IPS-20b (cell line): ENCODE measurements around the gene UNC13D.
"Not testable (repeated sequence)": the region's sequence is repeated elsewhere in the genome, so short reads cannot be mapped to it uniquely, and the experiment has no call there.

Experiments used
- H3K27ac ChIP-seq: one replicate; pipeline ENCODE4 v1.5.1; 2013; ENCODE audit warnings: low read length
- H3K27me3 ChIP-seq: 2 replicates; pipeline ENCODE4 v1.6.1; 2013; ENCODE audit warnings: mild to moderate bottlenecking, low read length, inconsistent platforms; ENCODE audit not compliant: insufficient read depth
- H3K36me3 ChIP-seq: 2 replicates; pipeline ENCODE4 v1.6.1; 2013; ENCODE audit warnings: low read depth, mild to moderate bottlenecking, inconsistent platforms, low read length, moderate library complexity; ENCODE audit not compliant: insufficient read depth
- H3K4me1 ChIP-seq: 2 replicates; pipeline ENCODE4 v1.6.1; 2013; ENCODE audit warnings: mild to moderate bottlenecking, control low read depth, inconsistent platforms, low read length, moderate library complexity; ENCODE audit not compliant: insufficient read depth
- H3K4me3 ChIP-seq: 2 replicates; pipeline ENCODE4 v1.5.1; 2013; ENCODE audit warnings: mild to moderate bottlenecking, low read length, inconsistent platforms
- H3K9ac ChIP-seq: 2 replicates; pipeline ENCODE4 v1.6.1; 2013; ENCODE audit warnings: low read depth, mild to moderate bottlenecking, inconsistent platforms, low read length, moderate library complexity
- H3K9me3 ChIP-seq: 2 replicates; pipeline ENCODE4 v1.6.1; 2013; ENCODE audit warnings: mild to moderate bottlenecking, low read depth, low read length, inconsistent platforms; ENCODE audit not compliant: insufficient read depth

The UNC13D gene

GRCh38 chr17:75812096-75813013, 31.8 kb downstream of the UNC13D start:
- Histone ChIP-seq H3K4me3 (no peak overlapping the region), H3K36me3 (peaks cover 71% of the 10 kb centered on the region), H3K9me3 (no peaks in the 10 kb centered on the region), H3K27me3 (no peaks in the 10 kb centered on the region), H3K27ac (no peak overlapping the region), H3K9ac (no peak overlapping the region), H3K4me1 (no peaks in the 10 kb centered on the region)

- Histone ChIP-seq H3K9me3 (no peaks in the 10 kb centered on the region), H3K27me3 (no peaks in the 10 kb centered on the region), H3K36me3 (peaks cover 59% of the 10 kb centered on the region), H3K4me3 (no peak overlapping the region), H3K27ac (no peak overlapping the region), H3K4me1 (no peaks in the 10 kb centered on the region), H3K9ac (no peak overlapping the region)
Measured at GRCh38 chr17:75811174-75811573, 33.0 kb downstream of the UNC13D start.

- not testable (repeated sequence) for H3K4me3 ChIP-seq, H3K9me3 ChIP-seq, H3K4me1 ChIP-seq, H3K27ac ChIP-seq, H3K9ac ChIP-seq, H3K27me3 ChIP-seq
- H3K36me3 ChIP-seq = peaks cover 56% of the 10 kb centered on the region
Measured at GRCh38 chr17:75810756-75811155, 33.4 kb downstream of the UNC13D start.

GRCh38 chr17:75810216-75810615, 34.0 kb downstream of the UNC13D start:
- H3K4me3 ChIP-seq = no peak overlapping the region

GRCh38 chr17:75809631-75810111, 34.5 kb downstream of the UNC13D start:
- Histone ChIP-seq H3K4me3 (no peak overlapping the region), H3K4me1 (no peaks in the 10 kb centered on the region), H3K36me3 (peaks cover 46% of the 10 kb centered on the region), H3K27ac (no peak overlapping the region), H3K9ac (no peak overlapping the region), H3K27me3 (no peaks in the 10 kb centered on the region), H3K9me3 (no peaks in the 10 kb centered on the region)

More at GRCh38 chr17:75810216-75810615, 34.0 kb downstream of the UNC13D start:
- Histone ChIP-seq H3K4me1 (no peaks in the 10 kb centered on the region), H3K36me3 (peaks cover 52% of the 10 kb centered on the region), H3K9me3 (no peaks in the 10 kb centered on the region), H3K27me3 (no peaks in the 10 kb centered on the region), H3K27ac (no peak overlapping the region), H3K9ac (no peak overlapping the region)

GRCh38 chr17:75808905-75809621, 35.1 kb downstream of the UNC13D start:
- Histone ChIP-seq H3K9me3 (no peaks in the 10 kb centered on the region), H3K4me1 (no peaks in the 10 kb centered on the region), H3K4me3 (no peak overlapping the region), H3K9ac (no peak overlapping the region), H3K36me3 (peaks cover 40% of the 10 kb centered on the region), H3K27ac (no peak overlapping the region), H3K27me3 (no peaks in the 10 kb centered on the region)

DNA sequence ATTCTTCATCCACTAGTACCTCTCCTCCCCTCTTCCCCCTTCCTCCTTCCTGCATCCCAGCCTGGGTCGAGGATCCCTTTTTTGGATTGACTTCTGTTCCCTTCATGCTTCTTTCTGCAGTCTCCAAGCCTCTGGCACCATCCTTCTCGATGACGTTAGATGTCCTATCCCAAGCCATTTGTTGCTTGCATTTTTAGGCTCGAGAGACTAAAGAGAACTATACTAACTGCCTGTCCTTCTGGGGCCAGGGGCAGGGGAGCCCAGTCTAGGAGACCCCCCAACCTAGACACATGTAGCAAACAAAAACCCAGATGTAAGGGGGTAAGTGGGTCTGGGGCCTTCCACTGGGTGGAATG, 35.7 kb downstream of the UNC13D start:
- Histone ChIP-seq H3K9ac (no peak overlapping the region), H3K27ac (no peak overlapping the region), H3K9me3 (no peaks in the 10 kb centered on the region), H3K4me3 (no peak overlapping the region), H3K4me1 (no peaks in the 10 kb centered on the region), H3K27me3 (no peaks in the 10 kb centered on the region), H3K36me3 (peaks cover 40% of the 10 kb centered on the region)

- Histone ChIP-seq H3K9ac (no peak overlapping the region), H3K27ac (no peak overlapping the region)
Measured at GRCh38 chr17:75807861-75808260, 36.3 kb downstream of the UNC13D start.

GRCh38 chr17:75806822-75807500, 37.2 kb downstream of the UNC13D start:
- no peak overlapping the region for H3K27ac ChIP-seq
- no peaks in the 10 kb centered on the region for H3K4me1 ChIP-seq
- H3K36me3 ChIP-seq = peaks cover 33% of the 10 kb centered on the region
- H3K27me3 ChIP-seq = no peaks in the 10 kb centered on the region
- H3K4me3 ChIP-seq = no peak overlapping the region
- no peaks in the 10 kb centered on the region for H3K9me3 ChIP-seq
- H3K9ac ChIP-seq = no peak overlapping the region

More at GRCh38 chr17:75807861-75808260, 36.3 kb downstream of the UNC13D start:
- Histone ChIP-seq H3K4me1 (no peaks in the 10 kb centered on the region), H3K27me3 (no peaks in the 10 kb centered on the region), H3K9me3 (no peaks in the 10 kb centered on the region), H3K36me3 (peaks cover 38% of the 10 kb centered on the region), H3K4me3 (no peak overlapping the region)

DNA sequence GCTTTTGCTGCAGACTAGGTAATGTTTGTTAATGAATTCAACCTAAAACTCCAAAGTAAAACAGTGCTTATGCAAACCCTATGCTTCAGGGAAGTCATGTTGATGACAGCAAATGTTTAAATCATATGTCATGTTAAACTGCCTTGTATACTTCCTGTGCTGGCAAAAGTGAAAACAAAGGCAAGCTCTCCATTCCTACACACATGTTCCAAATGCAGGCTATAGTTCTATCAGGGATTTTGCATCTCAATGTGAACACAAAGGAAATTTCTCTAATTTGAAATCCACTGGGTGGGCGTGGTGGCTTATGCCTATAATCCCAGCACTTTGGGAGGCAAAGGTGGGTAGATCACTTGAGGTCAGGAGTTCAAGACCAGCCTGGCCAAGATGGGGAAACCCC, 40.3 kb downstream of the UNC13D start:
- Histone ChIP-seq H3K36me3 (peaks cover 27% of the 10 kb centered on the region), H3K9me3 (no peaks in the 10 kb centered on the region), H3K4me3 (no peak overlapping the region)

DNA sequence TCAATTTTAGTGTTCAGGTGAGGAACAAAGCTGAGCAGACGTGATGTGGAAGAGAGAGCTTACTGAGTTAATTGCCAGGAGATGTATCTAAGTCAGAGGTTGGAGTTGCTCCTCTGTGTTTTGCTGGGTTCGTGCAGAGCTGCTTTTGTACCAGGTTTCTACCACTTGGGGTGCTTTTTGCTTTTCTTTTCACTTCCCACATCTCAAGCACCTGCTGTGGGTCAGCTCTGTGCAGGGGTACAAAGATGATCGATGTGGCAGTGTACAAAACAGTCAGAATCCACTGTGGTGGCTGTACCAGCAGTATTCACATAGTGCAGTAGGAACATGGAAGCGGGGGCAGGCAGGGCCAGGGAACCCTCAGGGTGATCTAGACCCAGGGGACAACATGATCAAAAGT, 44.8 kb downstream of the UNC13D start:
- Histone ChIP-seq H3K9ac (no peak overlapping the region), H3K27me3 (no peaks in the 10 kb centered on the region), H3K4me3 (no peak overlapping the region), H3K36me3 (peaks cover 66% of the 10 kb centered on the region), H3K4me1 (no peaks in the 10 kb centered on the region), H3K9me3 (no peaks in the 10 kb centered on the region), H3K27ac (no peak overlapping the region)

More for the DNA sequence above, 40.3 kb downstream of the UNC13D start:
- Histone ChIP-seq H3K27me3 (no peaks in the 10 kb centered on the region), H3K4me1 (no peaks in the 10 kb centered on the region), H3K9ac (no peak overlapping the region), H3K27ac (no peak overlapping the region)
